Hepatocyte (in vitro differentiated cells): ENCODE results near the gene ICAM4. TPM values are rescaled to one million over a fixed set of nuclear protein-coding genes. Genes with fewer than 3 reads are reported as not detected.

Experiments
- DNase-seq: peaks from one replicate; pipeline ENCODE4 v3.0.0-alpha.2; 2016; ENCODE audit warnings: low spot score
- H2AFZ ChIP-seq: fragments of 200-600 bp; sonication (generic); 2 replicates; pipeline ENCODE4 v1.6.0; 2016; ENCODE audit warnings: antibody characterized with exemption, mild to moderate bottlenecking
- H3K27ac ChIP-seq: fragments of 200-600 bp; sonication (generic); 2 replicates; pipeline ENCODE4 v1.5.1; 2016; ENCODE audit warnings: mild to moderate bottlenecking
- H3K27me3 ChIP-seq: fragments of 200-600 bp; sonication (generic); 2 replicates; pipeline ENCODE4 v1.6.1; 2016
- H3K36me3 ChIP-seq: fragments of 200-600 bp; sonication (generic); replicated peaks from 2 replicates; pipeline ENCODE4 v1.5.1; 2016; ENCODE audit warnings: low read depth; ENCODE audit not compliant: insufficient read depth
- H3K4me1 ChIP-seq: fragments of 200-600 bp; sonication (generic); 2 replicates; pipeline ENCODE4 v1.5.1; 2016; ENCODE audit warnings: mild to moderate bottlenecking, moderate library complexity; ENCODE audit not compliant: insufficient read depth
- H3K4me2 ChIP-seq: fragments of 200-600 bp; sonication (generic); 2 replicates; pipeline ENCODE4 v1.6.0; 2016
- H3K4me3 ChIP-seq: fragments of 200-600 bp; sonication (generic); 2 replicates; pipeline ENCODE4 v1.5.1; 2016; ENCODE audit warnings: mild to moderate bottlenecking
- H3K79me2 ChIP-seq: fragments of 200-600 bp; sonication (generic); 2 replicates; pipeline ENCODE4 v1.6.0; 2017; ENCODE audit warnings: mild to moderate bottlenecking
- H3K9me2 ChIP-seq: fragments of 200-600 bp; sonication (generic); replicated peaks from 2 replicates; pipeline ENCODE4 v1.6.0; 2017; ENCODE audit warnings: mild to moderate bottlenecking; ENCODE audit not compliant: insufficient read depth
- H3K9me3 ChIP-seq: fragments of 200-600 bp; sonication (generic); 2 replicates; pipeline ENCODE4 v1.5.1; 2016; ENCODE audit warnings: low read depth, mild to moderate bottlenecking
- H4K20me1 ChIP-seq: fragments of 200-600 bp; sonication (generic); 2 replicates; pipeline ENCODE4 v1.6.0; 2016; ENCODE audit warnings: mild to moderate bottlenecking; ENCODE audit not compliant: insufficient read depth, poor library complexity, severe bottlenecking
- EZH2 ChIP-seq: fragments of 200-600 bp; sonication (generic); IDR thresholded peaks from 2 replicates; pipeline ENCODE4 v1.6.1; 2016; ENCODE audit warnings: antibody characterized with exemption, mild to moderate bottlenecking, borderline replicate concordance
- EZH2phosphoT487 ChIP-seq: fragments of 200-600 bp; sonication (generic); IDR thresholded peaks from one replicate; pipeline ENCODE4 v1.6.1; 2018; ENCODE audit warnings: antibody characterized with exemption, mild to moderate bottlenecking, low read depth, moderate library complexity; ENCODE audit not compliant: unreplicated experiment, severe bottlenecking
- WGBS: methylation state at CpG from one replicate; pipeline ENCODE4 v1.1.6; 2016; ENCODE audit warnings: low lambda C conversion rate; ENCODE audit errors: missing lambda C conversion rate; 5-methylcytosine and 5-hydroxymethylcytosine counted together
- polyA plus RNA-seq: library from polyadenylated mRNA; unstranded; fragments of >200 nt; fragmentation: Nextera tagmentation; extraction: Ambion mirVana; gene quantifications from 2 replicates; pipeline ENCODE4 v1.2.1, GENCODE V29; 2016
- total RNA-seq: library from RNA; depleted of rRNA; stranded (reverse); fragments of >200 nt; gene quantifications from 2 replicates; pipeline ENCODE4 v1.2.3, GENCODE V29; 2014
- TF ChIP-seq, protein P1 (sequence below): fragments of 200-600 bp; sonication (generic); IDR thresholded peaks from 2 replicates; pipeline ENCODE4 v1.5.1; 2016; ENCODE audit warnings: antibody characterized with exemption, mild to moderate bottlenecking; ENCODE audit not compliant: poor library complexity

Gene ICAM4
- total and polyA plus RNA-seq, 2 experiments from 2014 or later, result 1.6 to 4.5 TPM

DNA sequence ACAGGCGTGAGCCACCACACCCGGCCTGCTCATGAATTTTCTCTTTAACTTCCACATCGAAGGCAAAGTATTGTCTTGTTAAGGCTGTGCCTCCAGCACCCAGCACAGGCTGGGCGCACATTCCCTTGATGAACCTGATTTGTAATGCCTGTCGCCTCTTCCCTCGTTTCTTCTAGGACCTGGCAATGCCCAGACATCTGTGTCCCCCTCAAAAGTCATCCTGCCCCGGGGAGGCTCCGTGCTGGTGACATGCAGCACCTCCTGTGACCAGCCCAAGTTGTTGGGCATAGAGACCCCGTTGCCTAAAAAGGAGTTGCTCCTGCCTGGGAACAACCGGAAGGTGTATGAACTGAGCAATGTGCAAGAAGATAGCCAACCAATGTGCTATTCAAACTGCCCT, 12.2 kb upstream of the ICAM4 start:
- no peak for TF ChIP-seq EZH2phosphoT487
- TF ChIP-seq, protein P1, sequence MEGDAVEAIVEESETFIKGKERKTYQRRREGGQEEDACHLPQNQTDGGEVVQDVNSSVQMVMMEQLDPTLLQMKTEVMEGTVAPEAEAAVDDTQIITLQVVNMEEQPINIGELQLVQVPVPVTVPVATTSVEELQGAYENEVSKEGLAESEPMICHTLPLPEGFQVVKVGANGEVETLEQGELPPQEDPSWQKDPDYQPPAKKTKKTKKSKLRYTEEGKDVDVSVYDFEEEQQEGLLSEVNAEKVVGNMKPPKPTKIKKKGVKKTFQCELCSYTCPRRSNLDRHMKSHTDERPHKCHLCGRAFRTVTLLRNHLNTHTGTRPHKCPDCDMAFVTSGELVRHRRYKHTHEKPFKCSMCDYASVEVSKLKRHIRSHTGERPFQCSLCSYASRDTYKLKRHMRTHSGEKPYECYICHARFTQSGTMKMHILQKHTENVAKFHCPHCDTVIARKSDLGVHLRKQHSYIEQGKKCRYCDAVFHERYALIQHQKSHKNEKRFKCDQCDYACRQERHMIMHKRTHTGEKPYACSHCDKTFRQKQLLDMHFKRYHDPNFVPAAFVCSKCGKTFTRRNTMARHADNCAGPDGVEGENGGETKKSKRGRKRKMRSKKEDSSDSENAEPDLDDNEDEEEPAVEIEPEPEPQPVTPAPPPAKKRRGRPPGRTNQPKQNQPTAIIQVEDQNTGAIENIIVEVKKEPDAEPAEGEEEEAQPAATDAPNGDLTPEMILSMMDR, result no peak
- no peak for TF ChIP-seq EZH2
- Histone ChIP-seq H3K9me3 (no peaks in the 10 kb centered on the region), H3K4me2 (no peak overlapping the region), H3K36me3 (no peaks in the 10 kb centered on the region), H3K27ac (no peak overlapping the region), H3K4me1 (peaks cover 11% of the 10 kb centered on the region), H3K4me3 (no peak overlapping the region), H3K9me2 (no peaks in the 10 kb centered on the region), H3K27me3 (peaks cover 22% of the 10 kb centered on the region), H2AFZ (no peak overlapping the region), H4K20me1 (no peaks in the 10 kb centered on the region), H3K79me2 (no peaks in the 10 kb centered on the region)
- no peak for DNase-seq
- WGBS, result 88% methylated on average over 10 of the region's 10 CpGs

DNA sequence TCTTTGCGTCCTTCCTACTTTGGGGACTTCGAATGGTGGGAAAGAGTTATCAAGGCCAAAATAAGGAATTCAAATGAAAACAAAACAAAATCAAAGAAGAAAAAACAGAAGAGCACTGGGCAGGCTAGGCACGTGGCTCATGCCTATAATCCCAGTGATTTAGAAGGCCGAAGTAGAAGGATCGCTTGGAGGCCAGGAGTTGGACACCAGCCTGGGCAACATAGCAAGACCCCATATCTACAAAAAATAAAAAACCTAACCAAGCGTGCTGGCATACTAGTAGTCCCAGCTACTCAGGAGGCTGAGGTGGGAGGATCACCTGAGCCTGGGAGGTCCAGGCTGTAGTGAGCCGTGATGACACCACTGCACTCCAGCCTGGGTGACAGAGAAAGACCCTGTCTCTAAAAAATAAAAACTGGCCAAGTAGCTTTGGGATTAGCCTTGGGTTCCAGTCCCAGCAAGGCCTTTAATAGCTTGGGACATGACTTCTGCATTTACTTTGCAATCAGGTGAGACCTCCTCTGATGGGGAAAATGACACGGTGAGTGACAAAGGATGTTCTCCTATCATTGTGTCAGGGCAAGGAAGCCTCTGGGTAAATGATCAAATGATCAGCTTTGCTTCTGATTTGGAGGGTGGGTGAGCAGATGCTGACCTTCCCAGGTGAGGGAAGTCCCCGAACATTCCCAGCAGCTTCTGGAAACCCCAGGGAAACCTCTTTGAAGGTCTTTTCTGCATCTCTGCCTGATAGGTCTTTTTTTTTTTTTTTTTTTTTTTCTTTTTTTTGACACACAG, 8.8 kb upstream of the ICAM4 start:
- no peaks in the 10 kb centered on the region for H3K36me3 ChIP-seq
- H3K4me2 ChIP-seq, result no peak overlapping the region
- no peaks in the 10 kb centered on the region for H3K79me2 ChIP-seq
- WGBS, result 90% methylated on average over 9 of the region's 9 CpGs
- no peaks in the 10 kb centered on the region for H3K4me1 ChIP-seq
- DNase-seq, result no peak
- no peaks in the 10 kb centered on the region for H3K9me2 ChIP-seq
- H4K20me1 ChIP-seq, result no peaks in the 10 kb centered on the region
- H3K27ac ChIP-seq, result no peak overlapping the region
- no peaks in the 10 kb centered on the region for H3K9me3 ChIP-seq
- H3K4me3 ChIP-seq, result no peak overlapping the region
- no peaks in the 10 kb centered on the region for H3K27me3 ChIP-seq
- no peak for TF ChIP-seq EZH2
- TF ChIP-seq, protein P1, result no peak
- no peak for TF ChIP-seq EZH2phosphoT487
- H2AFZ ChIP-seq, result no peak overlapping the region

DNA sequence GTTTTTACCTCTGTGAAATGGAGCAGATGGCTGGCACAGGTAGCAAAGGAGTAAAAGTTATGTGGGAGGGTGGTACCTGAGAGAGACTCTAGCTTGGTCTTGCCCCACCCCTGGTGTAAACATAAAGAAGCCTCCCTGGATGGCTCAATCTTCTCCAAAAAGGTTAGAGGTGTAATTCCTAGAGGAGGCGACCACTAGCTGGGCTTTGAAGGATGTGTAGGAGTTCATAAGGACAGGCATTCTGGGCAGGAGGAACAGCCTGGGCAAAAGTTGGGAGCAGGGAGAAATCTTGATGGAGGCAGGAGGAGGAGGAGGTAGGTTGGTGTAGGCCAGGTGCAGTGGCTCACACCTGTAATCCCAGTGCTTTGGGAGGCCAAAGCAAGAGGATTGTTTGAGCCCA, 7.8 kb upstream of the ICAM4 start:
- Histone ChIP-seq H3K9me3 (no peaks in the 10 kb centered on the region), H3K79me2 (no peaks in the 10 kb centered on the region), H3K9me2 (no peaks in the 10 kb centered on the region), H3K4me2 (no peak overlapping the region), H2AFZ (no peak overlapping the region), H3K36me3 (no peaks in the 10 kb centered on the region), H3K27ac (no peak overlapping the region), H4K20me1 (no peaks in the 10 kb centered on the region), H3K4me1 (no peaks in the 10 kb centered on the region), H3K27me3 (no peaks in the 10 kb centered on the region), H3K4me3 (no peak overlapping the region)
- 86% methylated on average over 1 of the region's 1 CpG for WGBS
- DNase-seq, result no peak
- TF ChIP-seq EZH2phosphoT487 (no peak), EZH2 (no peak)
- TF ChIP-seq, protein P1, result no peak
